Measurements from ENCODE around the gene UGT1A10. TPM values are rescaled to one million over a fixed set of nuclear protein-coding genes. Genes with fewer than 3 reads are reported as not detected.
"Not testable (repeated sequence)": the region's sequence is repeated elsewhere in the genome, so short reads cannot be mapped to it uniquely, and the experiment has no call there.

UGT1A10 gene
- total RNA-seq, 1 donor from 2014 or later: not detected

GRCh38 chr2:233611284-233611683, 25.0 kb upstream of the UGT1A10 start:
- Mint-ChIP-seq H3K27me3 (peaks cover 12% of the 10 kb centered on the region), H3K9me3 (ENCODE audit: low read depth) (peaks cover 45% of the 10 kb centered on the region)

GRCh38 chr2:233617476-233617875, 18.8 kb upstream of the UGT1A10 start, which contains the start of gene UGT1A8:
TSS of gene UGT1A8 (plus strand) at chr2:233617633. CDS start at chr2:233617708, 75 bp downstream.
- not testable (repeated sequence) for H3K36me3 Mint-ChIP-seq (ENCODE audit: insufficient read depth); H3K27ac Mint-ChIP-seq; H3K4me3 Mint-ChIP-seq (ENCODE audit: low read depth); H3K4me1 Mint-ChIP-seq (ENCODE audit: low read depth); DNase-seq (ENCODE audit: low spot score, unreplicated experiment)
- Mint-ChIP-seq H3K9me3 (ENCODE audit: low read depth) (peaks cover 34% of the 10 kb centered on the region), H3K27me3 (peaks cover 26% of the 10 kb centered on the region)

More at GRCh38 chr2:233611284-233611683, 25.0 kb upstream of the UGT1A10 start:
- Mint-ChIP-seq H3K4me1 (ENCODE audit: low read depth) (no peaks in the 10 kb centered on the region), H3K36me3 (ENCODE audit: insufficient read depth) (no peaks in the 10 kb centered on the region), H3K27ac (no peak overlapping the region), H3K4me3 (ENCODE audit: low read depth) (no peak overlapping the region)
- DNase-seq (ENCODE audit: low spot score, unreplicated experiment): no peak
- TF ChIP-seq CTCF (IDR thresholded peaks at IDR 0.05; ENCODE audit: unreplicated experiment): no peak

GRCh38 chr2:233620204-233620603, 16.0 kb upstream of the UGT1A10 start:
- Mint-ChIP-seq H3K4me1 (ENCODE audit: low read depth) (no peaks in the 10 kb centered on the region), H3K27ac (no peak overlapping the region), H3K36me3 (ENCODE audit: insufficient read depth) (no peaks in the 10 kb centered on the region), H3K4me3 (ENCODE audit: low read depth) (no peak overlapping the region), H3K27me3 (peaks cover 24% of the 10 kb centered on the region), H3K9me3 (ENCODE audit: low read depth) (peaks cover 10% of the 10 kb centered on the region)
- no peak for TF ChIP-seq CTCF (IDR thresholded peaks at IDR 0.05; ENCODE audit: unreplicated experiment)
- DNase-seq (ENCODE audit: low spot score, unreplicated experiment): no peak

GRCh38 chr2:233621863-233622262, 14.4 kb upstream of the UGT1A10 start:
- H3K4me3 Mint-ChIP-seq (ENCODE audit: low read depth); H3K9me3 Mint-ChIP-seq (ENCODE audit: low read depth); H3K4me1 Mint-ChIP-seq (ENCODE audit: low read depth); H3K36me3 Mint-ChIP-seq (ENCODE audit: insufficient read depth); H3K27ac Mint-ChIP-seq; DNase-seq (ENCODE audit: low spot score, unreplicated experiment): not testable (repeated sequence)
- H3K27me3 Mint-ChIP-seq: peaks cover 21% of the 10 kb centered on the region

- no peak for DNase-seq (ENCODE audit: low spot score, unreplicated experiment)
- no peak overlapping the region for H3K4me3 Mint-ChIP-seq (ENCODE audit: low read depth)
- no peaks in the 10 kb centered on the region for H3K4me1 Mint-ChIP-seq (ENCODE audit: low read depth)
- H3K27ac Mint-ChIP-seq: no peak overlapping the region
- no peaks in the 10 kb centered on the region for H3K36me3 Mint-ChIP-seq (ENCODE audit: insufficient read depth)
- H3K9me3 Mint-ChIP-seq (ENCODE audit: low read depth): peaks cover 18% of the 10 kb centered on the region
- no peak for TF ChIP-seq CTCF (IDR thresholded peaks at IDR 0.05; ENCODE audit: unreplicated experiment)
- peaks cover 20% of the 10 kb centered on the region for H3K27me3 Mint-ChIP-seq
These were observed 8.8 kb upstream of the UGT1A10 start for GRCh38 chr2:233627331-233628025.

GRCh38 chr2:233638836-233639235, 2.6 kb downstream of the UGT1A10 start:
- no peak overlapping the region for H3K27ac Mint-ChIP-seq
- no peak for TF ChIP-seq CTCF (IDR thresholded peaks at IDR 0.05; ENCODE audit: unreplicated experiment)
- H3K36me3 Mint-ChIP-seq (ENCODE audit: insufficient read depth): no peaks in the 10 kb centered on the region
- no peak for DNase-seq (ENCODE audit: low spot score, unreplicated experiment)
- no peak overlapping the region for H3K4me3 Mint-ChIP-seq (ENCODE audit: low read depth)
- peaks cover 23% of the 10 kb centered on the region for H3K27me3 Mint-ChIP-seq
- H3K9me3 Mint-ChIP-seq (ENCODE audit: low read depth): peaks cover 8% of the 10 kb centered on the region
- no peaks in the 10 kb centered on the region for H3K4me1 Mint-ChIP-seq (ENCODE audit: low read depth)
